Measurements from ENCODE around the gene PAX9.

The PAX9 gene

DNA sequence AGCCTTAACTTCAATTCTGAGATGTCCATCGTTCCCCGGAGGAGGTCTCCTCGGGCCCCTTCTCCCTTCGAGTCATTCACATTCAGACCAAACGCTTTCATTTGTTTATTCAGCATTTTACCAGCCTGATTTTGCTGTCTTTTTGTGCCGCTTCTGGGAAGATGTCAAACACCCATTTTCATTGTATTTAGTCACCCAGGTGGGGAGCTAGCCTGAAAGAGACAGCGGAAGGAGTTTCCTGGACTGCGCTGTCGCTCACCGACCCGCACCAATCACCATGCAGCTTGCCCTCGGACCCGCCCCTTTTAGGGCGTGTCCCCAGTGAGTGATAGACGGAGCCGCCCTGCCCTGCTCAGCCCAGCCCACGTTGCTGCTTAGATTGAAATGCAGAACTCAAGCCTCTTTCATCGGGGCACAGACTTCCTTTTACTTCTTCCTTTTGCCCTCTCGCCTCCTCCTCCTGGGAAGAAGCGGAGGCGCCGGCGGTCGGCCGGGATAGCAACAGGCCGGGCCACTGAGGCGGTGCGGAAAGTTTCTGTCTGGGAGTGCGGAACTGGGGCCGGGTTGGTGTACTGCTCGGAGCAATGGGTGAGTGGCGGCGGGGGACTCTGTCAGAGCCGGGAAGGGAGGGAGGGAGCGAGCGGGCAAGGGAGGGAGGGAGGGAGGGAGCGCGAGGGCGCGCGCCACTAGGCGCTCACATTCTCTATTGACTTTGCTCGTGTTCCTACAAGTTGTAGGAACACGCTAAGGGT, at the start of gene PAX9:
Gene PAX9, plus strand, starts transcription at position 355 of the 752 bp plus-strand sequence. Its CDS starts 230 bp downstream, at position 585.
- DNase-seq = no peak

DNA sequence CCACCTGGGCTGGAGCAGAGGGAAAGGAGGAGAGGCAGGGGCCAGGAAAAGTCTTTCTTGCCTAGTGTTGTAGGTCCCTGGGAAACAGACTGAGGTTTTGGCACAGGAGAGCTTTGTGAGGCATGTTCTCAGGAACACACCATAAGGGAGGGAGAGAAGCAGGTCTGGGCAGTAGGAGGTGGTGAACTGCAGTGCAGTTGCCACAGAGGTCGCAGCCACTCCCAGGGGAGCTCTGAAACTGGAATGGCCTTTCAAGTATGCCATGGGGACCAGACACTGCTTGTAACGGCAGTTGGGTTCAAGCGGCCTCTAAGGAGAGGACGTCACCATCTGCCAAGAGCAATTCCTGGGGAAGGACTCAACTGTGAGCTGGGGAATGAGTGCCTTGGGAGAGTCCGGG, 43.8 kb upstream of the PAX9 start:
- DNase-seq = no peak

DNA sequence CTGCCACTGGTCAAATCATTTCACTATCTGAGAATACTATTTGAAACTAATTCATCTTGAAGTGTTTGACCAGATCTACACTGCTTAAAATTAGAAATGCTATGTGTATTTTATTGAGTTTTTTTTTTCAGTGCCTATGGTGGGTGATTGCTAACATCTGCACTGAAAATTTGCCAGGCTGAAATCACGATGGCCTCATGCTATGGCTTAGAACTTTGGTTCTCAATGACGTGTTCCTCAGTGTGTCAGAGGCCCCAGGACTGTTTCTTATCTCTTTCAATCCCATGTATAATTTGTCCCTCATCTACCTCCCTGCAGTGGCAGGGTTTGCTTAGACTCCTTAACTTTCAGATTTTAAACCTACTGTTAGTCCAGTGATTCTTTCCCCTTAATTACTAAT, 43.0 kb upstream of the PAX9 start:
- DNase-seq = no peak

DNA sequence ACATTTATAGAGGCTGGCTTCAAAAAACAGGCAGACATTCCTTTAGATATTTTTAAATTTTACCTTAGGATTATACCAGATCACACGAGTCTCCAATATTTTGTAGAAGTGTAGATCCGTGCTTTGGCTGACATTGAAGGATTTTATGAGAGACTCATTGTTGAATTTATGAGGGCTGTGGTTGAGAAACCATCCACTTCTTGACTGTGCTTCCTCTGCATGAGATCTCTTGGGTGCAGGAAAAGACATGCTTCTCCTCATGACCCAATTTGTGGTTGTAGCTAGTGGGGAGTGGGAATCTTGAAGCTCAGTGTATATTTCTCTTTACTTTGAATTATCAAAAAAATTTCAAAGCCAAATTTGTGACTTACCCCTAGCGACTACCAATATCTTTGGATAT, 42.5 kb upstream of the PAX9 start:
- DNase-seq = no peak

DNA sequence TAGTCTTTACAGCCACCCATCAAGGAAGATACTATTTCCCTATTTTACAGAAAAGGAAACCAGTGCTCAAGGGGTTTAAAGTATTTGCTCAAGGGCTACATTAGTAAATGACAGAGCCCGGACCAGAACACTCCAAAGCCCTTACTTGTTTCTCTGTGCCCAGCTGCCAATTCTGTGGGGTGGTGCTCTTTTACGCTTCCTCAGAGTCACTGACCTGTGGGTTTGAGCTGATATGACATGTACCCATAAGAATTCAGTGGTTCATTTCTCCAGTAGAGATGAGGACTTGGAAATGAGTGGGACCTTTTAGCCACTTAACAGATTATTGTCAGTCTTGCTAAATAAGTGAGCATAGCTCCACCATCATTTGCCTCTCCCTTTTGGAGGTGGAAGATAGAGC, 41.8 kb upstream of the PAX9 start:
- no peak for DNase-seq

DNA sequence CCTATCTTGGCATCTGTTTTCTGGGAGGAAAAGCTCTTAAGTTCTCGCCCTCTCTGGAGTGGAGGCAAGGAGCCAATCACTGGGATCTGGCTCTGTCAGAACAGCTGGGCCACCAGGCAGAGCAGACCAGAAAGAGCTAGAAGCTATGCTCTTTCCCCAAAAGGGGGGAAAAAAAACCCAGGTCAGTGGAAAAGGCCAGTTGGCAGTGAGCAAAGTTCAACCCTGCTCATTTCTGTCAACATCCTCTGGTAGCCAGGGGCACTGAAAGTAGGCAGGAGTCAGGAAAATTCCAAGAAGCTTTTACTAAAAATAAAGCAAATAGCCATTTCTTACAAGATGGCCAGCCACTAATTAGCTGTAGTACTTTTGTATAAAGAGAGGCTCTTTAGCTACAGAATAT, 36.6 kb upstream of the PAX9 start:
- DNase-seq = no peak

DNA sequence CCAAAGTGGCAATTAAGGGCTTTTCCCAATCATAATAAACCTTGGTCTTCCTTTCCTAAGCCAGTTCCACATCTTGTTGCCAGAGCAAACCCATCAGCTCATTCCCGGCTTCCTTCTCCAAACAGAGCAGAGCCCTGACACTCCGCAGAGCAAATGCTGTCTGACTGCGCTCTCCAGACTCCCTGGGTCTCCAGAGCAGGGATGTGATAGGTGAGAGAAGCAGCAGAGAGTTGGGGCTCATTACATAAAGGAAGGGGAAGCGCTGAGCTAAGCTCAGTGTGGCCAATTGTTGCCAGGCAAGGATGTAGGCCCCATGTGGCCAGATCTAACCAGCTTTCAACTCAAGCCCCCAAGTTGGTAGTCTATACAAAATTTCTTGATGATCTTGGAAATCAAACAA, 36.2 kb upstream of the PAX9 start:
- no peak for DNase-seq

DNA sequence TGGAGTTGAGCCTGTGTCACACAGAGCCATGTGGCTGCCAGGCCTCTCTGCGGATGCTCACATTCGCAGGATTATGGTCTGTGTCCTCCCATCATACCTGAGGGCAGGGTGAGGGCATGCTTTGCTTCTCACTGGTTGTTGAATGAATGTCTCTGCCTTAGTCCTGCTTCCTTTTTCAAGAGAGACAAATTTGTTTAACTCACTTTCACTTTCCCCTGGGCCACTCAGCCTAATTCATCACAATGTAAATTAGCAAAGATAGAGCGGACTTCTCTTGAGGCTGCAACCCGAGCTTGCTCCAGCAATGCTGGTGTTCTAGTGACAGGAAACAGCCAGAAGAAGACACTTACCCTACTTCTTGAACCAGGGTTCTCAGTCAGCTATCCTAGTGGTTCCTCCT, 35.5 kb upstream of the PAX9 start:
- DNase-seq = no peak

DNA sequence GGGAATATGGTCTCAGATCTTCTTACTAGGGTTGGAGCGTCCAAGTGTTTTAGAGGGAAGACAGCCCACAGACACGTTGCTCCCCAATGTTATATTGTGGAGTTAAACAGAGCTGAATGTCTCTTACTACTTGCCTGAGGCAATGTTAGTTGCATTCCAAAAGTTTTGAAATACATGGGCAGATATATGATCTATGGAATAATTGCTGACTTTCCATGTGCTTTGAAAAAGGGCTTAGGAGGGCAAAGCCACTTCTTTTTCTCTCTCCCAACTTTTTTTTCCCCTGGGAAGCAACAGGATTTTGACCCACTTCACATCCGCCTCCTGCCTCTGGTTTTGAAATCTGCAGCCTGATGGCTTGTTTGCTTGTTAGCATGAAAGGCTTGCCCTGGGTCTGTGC, 33.7 kb upstream of the PAX9 start:
- no peak for DNase-seq

DNA sequence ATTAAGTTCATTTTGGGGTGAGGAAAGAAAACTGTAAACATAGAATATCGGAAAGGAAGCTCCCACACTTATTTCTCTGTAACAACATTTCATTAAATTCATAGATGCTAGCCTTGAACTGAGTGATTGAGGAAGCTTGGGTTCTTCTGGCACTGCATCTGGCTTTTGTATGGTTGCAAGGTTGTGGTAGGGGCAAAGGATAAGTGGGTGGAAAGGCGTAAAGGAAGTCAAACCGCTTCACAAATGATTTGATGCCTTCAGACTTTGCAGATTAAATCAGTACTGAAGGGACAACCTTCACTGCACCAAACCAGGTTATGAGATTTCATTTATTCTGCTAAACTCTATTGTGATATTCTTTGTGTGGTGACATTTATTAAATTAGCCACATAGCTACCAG, 28.1 kb upstream of the PAX9 start:
- no peak for DNase-seq

DNA sequence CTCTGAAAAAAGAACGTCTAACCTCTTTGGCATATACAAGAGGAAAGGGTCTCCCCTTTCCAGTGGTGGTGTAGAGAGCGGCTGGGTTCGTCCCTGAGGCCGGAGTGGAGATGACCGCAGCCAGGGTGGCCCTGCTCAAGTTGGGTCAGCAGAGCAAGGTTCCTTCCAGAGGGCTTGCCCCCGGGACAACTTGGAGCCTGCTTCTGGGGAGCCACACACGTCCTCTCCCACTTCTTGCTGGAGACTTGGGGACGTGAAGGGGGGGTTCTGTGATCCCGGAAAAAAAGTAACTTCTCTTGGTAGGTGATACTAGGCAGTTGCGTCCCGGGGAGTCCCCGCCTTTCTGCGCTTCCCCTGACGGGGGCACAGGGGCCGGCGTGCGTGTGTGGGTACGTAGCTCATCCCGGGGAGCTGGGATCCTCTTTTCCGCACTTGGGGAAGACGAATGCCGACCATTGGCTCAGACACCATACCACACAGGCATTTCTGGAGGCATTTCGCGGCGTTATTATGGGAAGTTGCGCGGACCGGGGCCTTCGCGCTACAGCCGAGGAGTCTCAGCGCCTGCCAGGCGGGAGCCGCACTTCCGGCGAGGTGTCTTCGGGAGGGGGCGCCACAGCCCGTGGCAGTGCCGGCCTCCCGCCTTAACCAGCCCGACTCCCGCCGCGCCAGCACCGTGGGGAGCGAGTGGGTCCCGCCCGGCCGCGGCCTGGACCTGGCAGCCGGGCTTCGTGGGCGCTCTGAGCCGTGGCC, 14.8 kb upstream of the PAX9 start:
- DNase-seq = no peak

DNA sequence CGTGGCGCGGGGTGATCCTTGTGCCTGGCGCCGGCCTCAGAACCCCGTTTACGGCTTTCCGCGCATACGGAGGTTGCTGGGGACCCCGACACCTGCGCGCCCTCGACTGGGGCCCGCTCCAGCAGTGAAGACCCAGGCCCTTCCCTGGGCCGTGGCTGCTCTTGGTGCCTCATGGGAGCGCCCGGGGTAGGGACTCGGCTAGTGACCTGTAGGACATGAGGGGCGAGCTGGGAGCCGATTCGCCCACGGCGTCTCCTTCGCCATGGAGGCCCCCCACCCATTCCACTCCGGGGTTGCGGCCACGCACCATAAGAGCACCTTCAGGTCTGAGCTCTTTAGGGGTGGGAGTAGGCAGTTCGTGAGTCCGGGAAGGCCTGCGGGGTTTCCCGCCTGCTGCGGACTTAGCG, 14.2 kb upstream of the PAX9 start:
- no peak for DNase-seq

DNA sequence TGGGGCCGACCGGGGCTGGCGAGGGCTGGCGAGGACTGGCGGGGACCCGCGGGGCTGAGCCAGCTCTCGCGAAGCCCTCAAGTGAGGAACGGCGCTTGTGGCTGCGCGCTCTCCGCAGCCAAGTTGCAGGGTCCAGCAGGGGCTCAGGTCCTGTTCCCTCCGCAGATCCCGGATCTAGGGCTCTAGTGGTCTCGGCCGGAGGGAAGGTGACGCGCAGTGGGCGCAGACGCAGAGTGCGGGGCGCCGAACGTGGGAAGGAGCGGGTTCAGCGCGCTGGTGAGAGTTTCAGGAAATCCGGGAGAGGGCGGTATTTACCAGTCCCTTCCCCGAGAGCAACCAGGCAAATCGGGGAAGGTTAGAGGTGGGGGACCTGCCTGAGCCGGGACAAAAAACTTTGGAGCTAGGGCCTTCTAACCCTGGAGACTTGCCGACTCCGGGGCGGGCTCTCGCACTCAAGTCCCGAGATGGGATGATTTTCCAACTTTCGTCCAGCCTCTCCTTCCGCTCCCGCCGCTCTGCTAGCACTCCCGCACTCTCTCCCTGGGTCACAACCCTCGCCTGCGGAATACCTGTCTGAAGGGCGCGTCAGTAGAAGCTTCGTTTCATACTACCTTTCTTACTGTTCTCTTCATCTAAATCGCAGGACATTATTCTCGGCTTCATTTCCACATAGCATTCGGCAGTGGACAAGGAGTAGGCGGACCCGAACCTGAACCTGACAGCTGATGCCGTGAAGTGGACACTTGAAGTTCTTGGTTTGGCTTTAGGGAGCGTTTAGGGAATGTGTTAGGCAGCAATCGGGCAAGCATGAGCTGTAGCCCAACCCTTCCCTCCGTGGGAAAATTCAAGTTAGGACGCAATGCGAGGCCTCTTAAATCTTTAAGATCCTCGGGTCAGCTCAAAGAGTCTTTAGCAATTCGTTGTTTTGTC, 13.6 kb upstream of the PAX9 start:
- DNase-seq = no peak

DNA sequence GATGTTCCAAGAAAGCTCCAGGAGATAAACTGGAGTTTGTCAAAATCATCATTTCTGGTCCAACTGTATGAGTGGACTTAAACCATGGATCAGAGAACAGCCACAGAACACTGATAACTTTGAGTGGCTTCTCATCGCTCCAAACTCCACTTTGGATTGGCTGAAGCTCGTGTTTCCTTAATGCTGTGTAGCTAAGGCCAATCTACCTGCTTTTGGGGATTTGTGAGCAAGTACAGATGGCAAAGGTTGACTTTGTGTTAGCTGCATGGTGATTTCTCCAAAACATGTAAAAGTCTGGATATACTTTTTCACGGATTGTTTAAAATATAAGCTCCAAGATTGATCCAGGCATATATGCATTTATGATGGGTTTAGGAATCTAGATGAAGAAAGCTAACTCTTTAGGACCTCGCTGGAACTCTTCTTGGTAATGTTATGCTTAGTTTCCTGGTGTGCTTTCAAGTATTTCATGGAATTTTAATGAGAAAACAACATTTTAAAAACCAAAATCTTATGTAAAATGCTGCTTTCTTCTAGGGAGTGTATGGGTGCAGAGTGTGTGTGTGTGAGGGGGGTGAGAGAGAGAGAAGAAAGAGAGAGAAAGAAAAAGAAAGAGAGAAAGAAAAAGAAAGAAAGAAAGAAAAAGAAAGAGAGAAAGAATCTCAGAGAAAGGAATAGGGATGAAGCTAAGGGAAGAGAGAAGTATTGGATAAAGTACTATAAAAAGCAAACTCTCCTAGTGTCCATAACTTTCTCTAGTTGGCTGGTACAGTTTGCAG, 11.6 kb upstream of the PAX9 start:
- no peak for DNase-seq

DNA sequence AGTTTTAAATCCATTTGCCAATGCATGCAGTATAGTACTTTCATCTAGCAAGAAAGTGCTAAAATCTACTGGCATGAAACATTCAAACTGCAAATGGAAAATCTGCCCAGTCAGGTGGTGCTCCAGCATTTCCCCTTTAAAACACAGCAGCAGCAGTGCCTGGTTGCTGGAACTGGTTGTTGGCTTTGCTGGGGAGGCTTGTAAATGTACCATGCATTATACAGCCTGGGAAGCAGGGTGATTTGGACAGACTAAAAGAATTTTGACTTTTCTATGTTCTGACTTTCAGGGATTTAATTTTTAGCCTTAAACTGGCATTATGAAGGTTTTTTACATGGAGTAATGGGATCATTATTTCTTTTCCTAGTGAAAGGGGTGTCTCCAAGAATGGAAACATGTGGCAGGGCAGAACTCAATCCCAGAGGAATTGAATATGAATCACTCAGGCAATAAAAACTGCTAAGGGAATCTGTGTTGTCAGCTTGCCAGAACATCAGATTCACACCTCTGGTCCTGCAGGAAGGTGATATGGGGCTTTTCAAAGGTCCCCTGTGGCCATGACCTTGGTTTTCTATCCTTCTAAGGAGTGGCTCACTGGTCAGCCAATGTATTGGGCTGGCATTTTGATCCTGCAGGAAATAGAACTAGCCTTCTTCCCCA, 9.0 kb upstream of the PAX9 start:
- DNase-seq = no peak

DNA sequence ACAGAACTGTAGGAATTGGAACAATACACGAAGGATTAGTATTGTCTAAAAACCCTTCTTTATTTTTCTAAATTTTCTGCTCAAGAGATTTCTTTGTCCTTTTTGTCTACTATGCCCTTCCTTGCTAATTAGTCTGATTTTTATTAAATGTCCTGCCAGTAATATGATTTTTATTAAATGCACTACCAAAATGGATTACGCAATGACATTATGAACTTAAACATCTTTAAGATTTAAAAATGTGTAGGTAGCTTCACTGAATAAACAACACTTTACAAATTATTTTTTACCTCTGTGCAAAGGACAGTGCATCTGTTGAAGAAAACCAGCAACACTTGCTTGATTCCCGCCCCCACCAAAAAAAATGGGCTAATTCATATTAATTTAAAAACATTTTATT, 8.2 kb upstream of the PAX9 start:
- no peak for DNase-seq

DNA sequence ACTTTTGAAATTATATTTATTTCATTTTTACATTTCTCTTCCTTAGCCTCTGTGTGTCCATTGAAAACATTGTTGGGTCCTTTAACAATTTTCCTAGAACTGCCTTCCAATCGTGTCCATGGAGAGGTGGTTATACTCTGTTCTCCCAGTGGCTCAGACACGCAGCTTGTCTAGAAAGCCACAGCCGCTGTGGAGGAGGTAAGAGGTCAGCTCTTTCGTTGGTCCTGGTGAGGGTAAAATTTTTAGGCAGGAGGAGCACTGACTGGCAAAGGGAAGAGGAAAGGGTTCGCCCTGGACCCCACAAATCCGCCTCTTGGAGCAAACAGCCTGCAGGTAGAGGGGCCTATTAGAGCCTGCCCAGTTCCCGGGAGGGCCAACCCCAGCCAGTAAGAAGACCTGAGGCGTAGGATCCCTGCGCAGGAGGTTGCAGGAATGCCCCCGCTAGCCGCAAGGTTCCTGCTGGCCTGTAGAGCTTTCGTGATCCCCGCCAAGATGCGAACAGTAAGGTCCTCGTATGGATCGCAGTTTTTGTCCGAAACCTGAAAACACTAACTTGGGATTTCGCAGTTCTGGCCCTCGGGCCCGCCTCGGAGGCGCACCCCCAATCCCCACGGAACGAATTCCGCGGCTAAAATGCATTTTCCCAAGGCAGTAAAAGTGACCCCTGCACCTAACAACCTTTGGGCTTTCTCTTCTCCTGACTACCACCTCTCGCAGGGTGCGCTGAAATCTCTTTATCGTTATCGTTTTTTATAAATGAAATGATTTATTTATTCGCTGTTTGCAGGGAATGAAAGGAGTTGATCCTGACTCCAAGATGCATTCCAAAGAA, 7.5 kb upstream of the PAX9 start:
- DNase-seq = no peak

DNA sequence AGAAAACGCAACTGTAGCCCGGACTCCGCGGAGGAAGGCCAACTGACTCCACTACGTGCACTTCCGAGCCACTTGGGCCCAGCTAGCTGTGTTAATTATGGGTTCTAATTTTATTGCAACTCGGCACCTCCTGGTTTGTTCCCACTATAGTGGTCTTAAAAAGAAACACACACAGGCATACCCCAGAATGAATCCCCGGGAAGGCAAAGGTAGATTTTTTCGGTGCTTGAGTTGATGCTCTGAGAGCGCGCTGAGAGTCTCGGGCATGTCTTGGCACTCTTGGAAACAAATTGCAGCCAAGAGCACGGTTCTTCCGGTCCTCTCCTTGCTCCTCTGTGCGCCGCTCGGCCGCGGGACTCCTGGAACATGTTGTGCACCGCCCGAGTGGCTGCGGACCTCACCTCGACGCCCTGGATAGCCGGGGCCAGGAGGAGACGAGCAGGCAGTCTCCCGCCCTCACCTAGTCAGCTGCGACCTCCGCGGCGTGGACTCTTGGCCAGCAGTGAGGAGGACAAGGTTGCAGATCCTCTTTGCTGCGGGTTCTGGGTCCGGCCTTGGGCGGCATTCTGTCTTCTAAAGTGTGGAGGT, 6.8 kb upstream of the PAX9 start:
- no peak for DNase-seq

DNA sequence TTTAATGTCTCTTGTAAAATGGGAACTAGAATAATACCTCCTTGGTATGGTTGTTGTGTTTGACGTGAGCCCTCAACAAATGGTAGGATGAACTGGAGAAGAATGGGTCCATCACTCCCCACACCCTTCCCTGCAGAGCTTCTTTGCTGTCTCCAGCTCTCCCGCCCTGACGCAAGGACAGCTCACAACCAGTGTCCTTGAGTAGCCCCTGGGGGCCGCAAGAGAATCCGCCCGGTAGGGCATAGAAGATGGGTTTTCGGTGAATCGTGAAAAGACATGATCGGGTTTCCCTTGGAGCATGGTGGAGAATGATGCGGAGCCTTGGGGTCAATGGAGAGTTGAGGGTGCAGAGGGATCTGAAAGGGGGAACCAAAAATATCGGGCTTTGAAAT, 6.1 kb upstream of the PAX9 start:
- no peak for DNase-seq

DNA sequence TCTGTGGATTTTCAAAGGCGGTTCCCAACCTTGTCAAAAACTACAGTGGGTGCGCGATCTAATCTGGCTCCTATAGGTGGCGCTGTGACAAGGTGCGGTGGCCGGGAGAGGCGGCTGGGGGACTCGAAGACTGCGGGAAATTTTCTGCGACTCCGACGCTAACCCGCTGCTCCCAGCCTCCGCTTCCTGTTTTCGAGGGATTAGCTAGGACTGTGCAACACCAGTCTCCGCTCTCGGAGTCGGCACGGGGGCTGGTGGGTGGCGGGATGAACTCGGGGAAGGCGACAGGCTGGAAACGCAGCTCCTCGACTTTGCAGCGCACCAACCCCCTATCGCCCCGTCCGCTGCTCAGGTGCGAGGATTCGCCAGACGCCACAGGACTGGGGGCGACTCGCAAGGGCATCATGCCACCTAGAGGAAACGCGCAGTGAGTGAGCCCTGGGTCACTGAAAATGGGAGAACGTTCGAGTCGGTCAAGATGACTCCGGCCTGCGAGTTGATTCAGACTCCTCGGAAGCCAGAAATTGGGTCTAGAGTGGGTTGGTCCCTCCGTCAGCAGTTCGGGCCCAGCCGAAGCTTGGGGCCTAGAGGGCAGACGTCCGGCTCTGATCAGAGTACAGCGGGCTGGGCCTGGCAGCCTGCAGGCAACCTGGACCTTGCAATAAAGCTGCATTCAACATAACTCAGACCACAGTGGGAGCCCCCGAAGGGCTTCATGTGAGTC, 5.5 kb upstream of the PAX9 start:
- no peak for DNase-seq
